Activated CD8-positive, alpha-beta memory T cell treated with anti-CD3 and anti-CD28 coated beads, Interleukin-2, amount 50 U/mL, for 48 hours (primary cell): Measurements from ENCODE around the gene KIZ.
"Not testable (repeated sequence)": the region's sequence is repeated elsewhere in the genome, so short reads cannot be mapped to it uniquely, and the experiment has no call there.

Source experiments
- DNase-seq: peaks from one replicate; pipeline ENCODE4 v3.0.0-alpha.2; 2020

Gene KIZ

DNA sequence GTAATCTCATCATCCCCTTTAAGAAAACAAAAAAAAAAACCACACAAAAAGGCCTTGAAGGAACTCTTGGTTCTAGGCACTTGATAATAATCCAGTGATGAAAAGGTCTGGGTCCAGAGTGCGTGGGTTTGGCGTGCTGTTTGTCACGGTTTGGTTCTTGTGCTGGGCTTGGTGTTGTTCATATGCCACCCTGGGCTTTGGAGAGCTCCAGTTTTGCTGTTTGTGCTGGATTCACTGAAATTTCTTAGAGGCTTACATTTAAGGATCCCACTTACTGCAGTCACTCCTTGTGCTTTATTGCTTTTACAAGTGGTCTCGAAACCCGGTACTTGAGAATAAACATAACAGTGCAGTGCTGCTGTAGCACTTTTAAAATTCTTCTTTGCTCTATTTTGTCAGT is 108.4 kb downstream of the KIZ start:
- no peak for DNase-seq

DNA sequence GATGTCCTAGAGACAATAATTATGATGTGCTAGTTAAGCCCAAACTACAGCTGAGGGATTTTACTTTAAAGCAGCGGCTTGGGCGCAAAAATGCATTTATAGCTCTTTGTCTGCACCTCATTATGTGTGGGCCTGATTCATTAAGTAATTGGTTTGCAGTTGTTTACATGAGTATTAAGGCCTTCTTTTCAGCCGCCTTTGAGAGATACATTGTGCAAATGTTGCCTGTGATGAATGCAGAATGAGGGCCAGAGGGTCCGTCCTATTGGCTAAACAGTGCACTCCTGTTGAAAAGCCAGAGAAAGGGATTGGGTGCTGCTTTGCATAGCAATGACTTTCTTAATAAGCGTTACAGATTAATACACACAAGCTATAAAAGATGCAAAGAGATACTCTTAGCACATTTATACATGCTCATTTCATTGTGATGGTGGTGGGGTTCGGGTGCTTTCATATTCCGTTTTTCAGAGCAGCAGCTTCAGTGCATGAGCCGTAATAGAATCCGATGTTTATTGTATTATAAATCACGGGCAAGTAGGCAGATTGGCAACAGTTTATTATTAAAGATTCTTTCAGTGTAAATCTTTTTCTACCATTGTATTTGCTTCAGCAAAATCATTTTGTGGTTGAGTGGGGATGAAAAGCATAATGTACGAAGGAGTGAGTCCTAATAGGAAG is 109.1 kb downstream of the KIZ start:
- no peak for DNase-seq

DNA sequence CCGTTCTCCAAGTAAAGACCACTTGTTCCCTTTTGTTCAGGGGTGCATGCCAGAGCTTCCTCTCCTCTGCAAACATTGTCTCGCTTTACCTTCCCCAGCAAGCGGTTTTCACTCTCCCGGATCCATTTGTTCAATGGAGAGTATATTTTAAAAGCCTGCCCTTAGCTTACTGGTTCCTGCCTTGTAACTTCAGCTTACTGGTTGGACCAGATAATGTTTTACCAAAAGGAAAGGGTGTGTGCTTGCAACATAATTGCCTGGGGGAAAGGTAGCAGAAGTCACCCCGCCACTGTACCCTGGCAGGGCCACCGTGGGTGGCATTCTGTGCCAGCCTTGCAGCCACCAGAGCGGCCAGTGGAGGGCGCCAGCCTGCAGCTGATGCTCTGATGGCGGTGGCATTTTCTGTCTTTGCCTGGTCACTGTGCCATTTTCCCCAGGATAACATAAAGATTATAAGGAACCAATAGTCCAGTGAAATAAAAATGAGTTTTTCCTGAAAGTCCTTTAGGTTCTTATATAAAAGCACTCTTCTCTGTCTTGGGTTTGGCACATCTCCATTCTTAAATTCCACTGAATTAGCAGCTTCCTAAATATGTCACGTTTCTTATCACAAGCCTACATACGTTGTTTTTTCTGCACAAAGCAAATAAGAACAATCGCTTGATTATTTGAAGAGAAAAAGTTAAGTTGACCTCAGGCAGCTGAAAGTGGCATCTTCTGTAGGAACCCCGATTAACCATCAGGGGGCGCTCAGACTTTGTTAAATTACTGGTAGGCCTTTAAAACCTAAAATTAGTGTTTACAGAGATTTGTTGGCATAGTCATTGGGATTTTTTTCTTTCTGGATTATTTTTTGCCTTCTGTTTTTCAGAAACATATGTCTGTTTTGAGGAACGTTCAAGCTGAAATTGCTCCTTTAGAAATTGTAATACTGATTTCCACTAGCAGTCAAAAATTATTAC is 109.9 kb downstream of the KIZ start:
- DNase-seq = peak; percentile 87

DNA sequence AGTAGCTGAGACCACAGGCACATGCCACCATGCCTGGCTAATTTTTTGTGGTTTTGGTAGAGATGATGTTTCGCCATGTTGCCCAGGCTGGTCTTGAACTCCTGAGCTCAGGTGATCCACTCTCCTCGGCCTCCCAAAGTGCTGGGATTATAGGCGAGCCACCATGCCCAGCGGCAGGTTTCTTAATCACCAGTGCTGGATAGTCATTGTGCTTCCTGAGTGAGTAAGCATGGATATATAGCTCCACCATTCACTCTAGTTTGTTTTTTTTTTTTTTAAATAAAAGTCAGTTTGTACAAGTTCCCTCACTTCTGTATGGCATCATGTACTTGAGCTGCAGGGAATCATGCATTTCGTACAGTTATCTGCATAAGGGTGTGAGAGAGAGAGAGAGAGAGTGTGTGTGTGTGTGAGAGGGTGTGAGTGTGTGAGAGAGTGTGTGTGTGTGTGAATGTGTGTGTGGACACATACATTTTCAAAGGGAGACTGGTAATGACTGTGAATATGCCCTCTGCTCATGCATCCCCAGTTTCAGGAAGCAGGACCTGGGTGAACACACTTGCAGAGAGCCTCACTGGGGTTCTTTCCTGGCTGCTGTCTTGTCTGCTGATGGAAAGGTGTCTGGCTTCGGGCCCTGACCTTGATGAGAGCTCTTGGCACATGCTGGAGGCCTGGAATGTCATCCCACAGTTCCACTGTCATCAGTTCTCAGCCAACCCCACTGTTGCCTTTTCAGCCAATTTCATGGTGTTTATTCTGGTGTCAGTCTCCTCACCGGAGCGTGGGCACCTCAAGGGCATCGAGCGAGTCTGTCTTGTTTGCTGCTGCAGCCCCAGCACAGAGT is 112.3 kb downstream of the KIZ start:
- no peak for DNase-seq

- no peak for DNase-seq
Measured at GRCh38 chr20:21238818-21239536, 113.1 kb downstream of the KIZ start.

DNA sequence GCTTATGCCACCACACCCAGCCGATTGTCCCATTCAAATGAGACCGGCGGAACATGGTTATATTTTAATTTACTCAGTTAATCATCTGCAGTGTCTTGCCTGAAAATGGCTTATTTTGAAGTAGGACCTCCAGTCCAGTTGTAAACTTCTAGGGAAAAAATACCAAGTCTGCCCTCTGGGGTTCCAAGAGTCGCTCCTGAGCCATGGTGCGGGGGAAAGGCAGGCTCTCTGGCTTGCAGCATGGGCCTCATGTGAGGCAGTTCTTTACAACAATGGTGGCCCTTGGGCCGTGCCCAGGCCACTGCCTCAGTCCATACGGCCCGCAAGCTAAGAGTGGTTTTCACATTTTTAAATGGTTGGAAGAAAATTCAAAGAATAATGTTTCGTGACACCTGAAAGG is 114.5 kb downstream of the KIZ start:
- no peak for DNase-seq

DNA sequence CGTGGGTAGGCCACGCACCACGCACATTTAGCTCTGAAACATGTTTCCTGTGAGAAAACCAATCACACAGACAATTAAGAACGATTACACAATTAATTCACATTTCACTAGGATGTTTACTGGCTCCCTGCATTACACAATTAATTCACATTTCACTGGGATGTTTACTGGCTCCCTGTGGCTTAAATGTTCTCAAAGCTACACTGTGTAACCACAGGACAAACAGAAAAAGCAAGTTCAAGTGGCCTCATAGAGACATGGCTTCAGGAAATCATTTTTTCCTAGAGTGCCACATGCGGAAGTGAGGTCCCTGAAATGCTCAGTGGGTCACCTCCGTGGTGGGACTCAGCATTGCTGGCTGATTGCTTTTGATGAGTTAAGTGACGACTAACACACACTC is 115.5 kb downstream of the KIZ start:
- no peak for DNase-seq

DNA sequence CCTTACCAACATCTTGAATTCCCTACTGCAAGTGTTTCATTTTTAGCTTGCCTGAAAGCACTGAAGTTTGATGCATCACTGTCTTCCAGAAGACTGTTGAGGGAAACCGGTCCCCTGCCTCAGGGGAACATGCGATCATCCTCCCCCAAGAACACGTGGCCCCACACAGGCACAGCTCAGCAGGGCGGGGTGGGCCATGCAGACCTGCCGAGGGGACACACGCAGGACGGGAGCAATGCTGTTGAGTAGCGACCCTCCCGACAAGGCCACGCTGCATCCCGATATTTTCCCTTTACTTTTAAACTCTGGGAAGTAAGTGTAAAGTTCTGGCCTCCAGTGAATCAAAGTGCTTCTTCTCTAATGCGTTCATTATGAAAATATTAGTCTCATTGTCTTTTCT is 117.9 kb downstream of the KIZ start:
- no peak for DNase-seq

DNA sequence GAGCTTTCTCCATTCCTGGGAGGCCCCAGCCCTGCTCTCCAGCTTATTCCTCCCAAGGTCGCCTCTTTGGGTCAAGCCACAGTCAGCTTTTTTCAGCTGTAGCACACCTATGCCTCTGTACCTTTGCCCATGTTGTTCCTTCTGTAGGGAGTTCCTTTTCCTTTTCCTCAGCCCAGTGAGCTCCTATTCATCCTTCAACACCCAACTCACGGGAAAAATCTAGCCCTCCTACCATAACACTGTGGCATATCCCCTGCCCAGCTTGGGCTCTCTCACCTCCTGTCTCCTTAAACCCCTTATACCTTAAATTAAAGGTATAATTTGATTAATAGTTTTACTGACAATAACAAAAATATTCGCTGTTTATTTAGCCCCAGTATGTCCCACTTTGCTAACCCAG is 118.9 kb downstream of the KIZ start:
- DNase-seq = no peak

DNA sequence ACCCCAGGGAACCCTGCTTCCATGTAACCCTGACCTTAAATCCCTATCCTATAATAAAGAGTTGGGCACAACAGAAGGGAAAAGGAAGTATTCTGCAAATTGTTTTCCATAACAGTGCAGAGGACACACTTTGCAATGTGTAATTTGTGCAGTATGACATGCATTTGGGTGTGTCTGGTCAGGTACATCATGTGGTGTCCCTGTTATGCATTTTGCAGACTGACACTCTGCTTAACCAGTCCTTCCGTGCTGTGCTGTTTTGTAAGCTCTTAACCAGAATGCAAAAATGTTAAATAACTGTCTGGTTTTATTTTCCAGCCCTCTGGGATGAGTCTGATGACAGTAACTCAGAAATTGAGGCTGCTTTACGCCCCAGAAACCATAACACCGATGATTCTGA is 120.3 kb downstream of the KIZ start:
- DNase-seq = no peak

GRCh38 chr20:21247603-21248095 is 121.8 kb downstream of the KIZ start:
- DNase-seq = not testable (repeated sequence)

DNA sequence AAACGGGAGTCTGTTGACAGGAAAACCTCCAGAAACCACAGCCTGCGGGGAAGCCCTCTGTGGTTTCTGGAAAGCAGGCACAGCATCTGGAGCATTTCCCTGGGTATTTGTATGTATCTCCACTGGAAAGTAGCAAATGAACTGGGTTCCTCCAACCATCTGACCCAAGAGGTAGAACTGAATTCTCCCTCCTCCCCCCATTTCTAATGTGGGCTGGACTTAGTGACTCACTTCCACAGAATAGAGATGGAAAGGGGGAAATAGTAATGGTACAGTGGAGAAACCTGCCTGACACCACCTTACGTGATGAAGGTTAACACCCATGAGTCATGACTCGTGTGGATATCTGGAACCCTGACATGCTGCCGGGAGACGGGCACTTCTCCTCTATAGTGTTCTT is 125.4 kb downstream of the KIZ start:
- DNase-seq = peak; percentile 61

GRCh38 chr20:21257192-21257591 is 131.3 kb downstream of the KIZ start:
- DNase-seq = no peak

GRCh38 chr20:21258411-21258810 is 132.5 kb downstream of the KIZ start:
- DNase-seq = no peak

DNA sequence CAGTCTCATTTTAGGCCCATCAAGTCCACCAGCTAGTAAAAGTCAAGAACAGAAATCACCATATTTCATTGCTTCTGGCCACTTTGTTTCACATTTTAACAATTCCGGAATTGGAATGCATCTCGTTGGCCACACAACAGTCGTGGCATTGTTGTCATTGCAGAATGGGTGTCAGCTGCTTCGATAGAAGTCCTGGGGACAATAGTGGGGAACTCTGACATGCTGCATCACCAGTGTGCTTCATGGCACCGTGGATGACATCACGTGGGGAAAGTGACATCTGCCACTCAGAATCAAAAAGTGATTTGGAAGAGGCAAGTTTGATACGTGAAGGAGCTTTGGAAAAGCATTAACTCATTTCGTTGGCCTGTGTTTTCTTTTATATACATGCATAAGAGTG is 133.5 kb downstream of the KIZ start:
- DNase-seq = no peak

- DNase-seq = no peak
Measured at GRCh38 chr20:21262812-21263211, 136.9 kb downstream of the KIZ start.

DNA sequence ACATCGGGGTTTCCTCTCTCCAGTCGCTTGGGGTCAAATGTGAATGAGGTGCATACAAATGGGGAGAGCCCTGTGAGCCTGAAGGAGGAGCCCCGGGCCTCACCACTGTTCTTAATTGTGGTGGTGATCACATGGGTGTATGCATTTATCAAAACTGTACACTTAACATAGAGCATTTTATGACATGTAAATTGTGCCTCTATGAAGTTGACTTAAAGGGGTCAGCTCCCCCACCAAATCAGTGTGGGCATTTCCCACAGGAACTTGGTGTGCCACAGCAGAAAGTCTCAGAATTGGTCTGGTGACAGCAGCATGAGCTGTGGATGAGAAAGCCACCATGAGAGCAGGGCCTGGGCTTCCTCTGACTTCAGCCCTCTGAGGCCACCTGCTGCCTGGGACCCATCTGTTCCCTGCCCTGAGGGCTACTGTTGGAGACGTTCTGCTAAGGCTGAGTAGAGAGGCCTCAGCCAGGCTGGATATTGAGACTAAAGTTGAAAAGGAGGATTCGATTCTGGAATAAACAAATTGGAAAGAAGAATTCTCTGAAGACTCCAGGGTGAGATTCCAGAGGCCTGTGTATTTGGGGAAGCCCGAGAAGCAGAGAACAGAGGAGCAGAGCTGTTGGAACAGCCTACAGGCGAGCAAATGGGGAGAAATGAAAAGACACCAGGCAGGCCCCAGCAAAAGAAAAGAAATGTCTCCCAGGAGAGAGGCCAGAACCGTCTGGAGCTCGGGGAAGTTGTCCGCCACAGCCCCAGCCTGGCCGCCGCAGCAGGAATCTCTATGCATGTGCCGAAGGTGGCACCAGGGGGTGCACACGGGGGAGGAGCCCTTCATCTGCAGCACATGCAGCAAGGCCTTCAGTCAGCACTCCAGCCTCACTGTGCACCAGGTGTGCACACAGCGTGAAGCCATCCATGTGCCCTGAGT is 139.6 kb downstream of the KIZ start:
- no peak for DNase-seq

DNA sequence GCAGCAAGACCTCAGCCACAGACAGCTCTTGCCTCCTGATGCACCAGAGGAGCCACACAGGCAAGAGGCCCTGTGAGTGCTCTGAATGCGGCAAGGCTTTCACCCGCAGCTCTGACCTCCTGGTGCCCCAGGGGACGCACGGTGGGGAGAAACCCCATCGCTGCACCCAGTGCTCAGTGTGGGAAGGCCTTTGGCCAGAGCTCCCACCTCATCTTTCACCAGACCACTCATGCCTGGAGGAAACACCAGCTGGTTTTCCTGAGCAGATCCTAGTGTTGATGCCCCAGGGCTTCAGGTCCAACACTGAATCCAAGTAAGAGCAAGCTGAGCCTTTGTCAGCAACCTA is 140.3 kb downstream of the KIZ start:
- no peak for DNase-seq

GRCh38 chr20:21269772-21270171 is 143.9 kb downstream of the KIZ start:
- DNase-seq = no peak

- DNase-seq = no peak
Measured at GRCh38 chr20:21270806-21271205, 144.9 kb downstream of the KIZ start.

GRCh38 chr20:21272279-21272678 is 146.4 kb downstream of the KIZ start:
- no peak for DNase-seq
